CD14-positive monocyte (primary cell): Measurements from ENCODE around the gene LY6G5B. TPM values are rescaled to one million over a fixed set of nuclear protein-coding genes. Genes with fewer than 3 reads are reported as not detected.

ENCODE experiments used
- DNase-seq, 3 donors: peaks; one replicate each; pipeline ENCODE4 v3.0.0-alpha.2; 2011 to 2022
- H2AFZ ChIP-seq: 2 replicates; pipeline ENCODE4 v1.6.0; 2012; ENCODE audit warnings: mild to moderate bottlenecking, low read depth, low read length, inconsistent platforms; ENCODE audit not compliant: insufficient read depth, poor library complexity, severe bottlenecking
- H3K27ac ChIP-seq, 2 donors: 1 replicate in 1 of 2; 2 replicates in 1 of 2; pipeline ENCODE4 v1.5.1; 2012 to 2013; ENCODE audit warnings: low read length in 2 of 2, control low read depth in 1 of 2, inconsistent platforms in 1 of 2, low read depth in 1 of 2, mild to moderate bottlenecking in 1 of 2
- H3K27me3 ChIP-seq, 2 donors: one replicate each; pipeline versions ENCODE4 v1.6.0 to v1.6.1; 2011 to 2013; ENCODE audit warnings: low read length in 2 of 2; ENCODE audit not compliant: control insufficient read depth in 2 of 2, insufficient read depth in 2 of 2
- H3K36me3 ChIP-seq, 2 donors: replicated peaks in 1 of 2; 1 replicate in 1 of 2; 2 replicates in 1 of 2; pipeline versions ENCODE4 v1.5.1 to v1.6.1; 2012 to 2013; ENCODE audit warnings: low read length in 2 of 2, control low read depth in 1 of 2, inconsistent platforms in 1 of 2, mild to moderate bottlenecking in 1 of 2; ENCODE audit not compliant: insufficient read depth in 2 of 2, control insufficient read depth in 1 of 2
- H3K4me1 ChIP-seq, 2 donors: 1 replicate in 1 of 2; 2 replicates in 1 of 2; pipeline versions ENCODE4 v1.5.1 to v1.6.1; 2012 to 2013; ENCODE audit warnings: low read length in 2 of 2, control low read depth in 1 of 2, inconsistent platforms in 1 of 2, mild to moderate bottlenecking in 1 of 2, moderate library complexity in 1 of 2; ENCODE audit not compliant: insufficient read depth in 2 of 2, control insufficient read depth in 1 of 2
- H3K4me2 ChIP-seq: replicated peaks from 2 replicates; pipeline ENCODE3; 2012; ENCODE audit warnings: low read length, moderate library complexity, mild to moderate bottlenecking; ENCODE audit not compliant: poor library complexity, severe bottlenecking; ENCODE audit errors: extremely low read depth
- H3K4me3 ChIP-seq, 3 experiments: fragments of 200-600 bp in 1 of 3; sonication (generic) in 1 of 3; replicated peaks in 1 of 3; 1 replicate in 2 of 3; 2 replicates in 1 of 3; pipeline ENCODE4 v1.5.1; 2011 to 2013; ENCODE audit warnings: low read length in 3 of 3, mild to moderate bottlenecking in 3 of 3, control low read depth in 2 of 3, low read depth in 2 of 3, inconsistent platforms in 1 of 3, moderate library complexity in 1 of 3
- H3K79me2 ChIP-seq: 2 replicates; pipeline ENCODE4 v1.6.0; 2012; ENCODE audit warnings: mild to moderate bottlenecking, control low read depth, inconsistent platforms, low read length, moderate library complexity; ENCODE audit not compliant: insufficient read depth
- H3K9ac ChIP-seq: 2 replicates; pipeline ENCODE4 v1.6.0; 2017; ENCODE audit warnings: low read length, mild to moderate bottlenecking; ENCODE audit not compliant: insufficient read depth, poor library complexity, severe bottlenecking
- H3K9me3 ChIP-seq, 2 donors: replicated peaks in 1 of 2; 1 replicate in 1 of 2; 2 replicates in 1 of 2; pipeline versions ENCODE4 v1.5.1 to v1.6.1; 2012 to 2013; ENCODE audit warnings: low read length in 2 of 2, control low read depth in 1 of 2; ENCODE audit not compliant: control insufficient read depth in 1 of 2, insufficient read depth in 1 of 2
- H4K20me1 ChIP-seq: 2 replicates; pipeline ENCODE4 v1.6.0; 2012; ENCODE audit warnings: mild to moderate bottlenecking, low read length, control low read depth, moderate library complexity; ENCODE audit not compliant: insufficient read depth
- H3K27ac Mint-ChIP-seq, 7 donors: one replicate each; pipeline ENCODE4 v1.8.0; 2020; ENCODE audit warnings: mild to moderate bottlenecking in 7 of 7, mixed read lengths in 7 of 7, moderate library complexity in 6 of 7, inconsistent platforms in 2 of 7
- H3K27me3 Mint-ChIP-seq, 3 donors: one replicate each; pipeline ENCODE4 v1.8.0; 2021 to 2022; ENCODE audit warnings: low read depth in 3 of 3, mild to moderate bottlenecking in 3 of 3, mixed read lengths in 3 of 3, moderate library complexity in 3 of 3, inconsistent platforms in 1 of 3
- H3K36me3 Mint-ChIP-seq, 2 donors: one replicate each; pipeline ENCODE4 v1.8.0; 2020; ENCODE audit warnings: mixed read lengths in 2 of 2, inconsistent platforms in 1 of 2, mild to moderate bottlenecking in 1 of 2
- H3K4me1 Mint-ChIP-seq: one replicate; pipeline ENCODE4 v1.8.0; 2020; ENCODE audit warnings: mild to moderate bottlenecking, mixed read lengths
- H3K4me3 Mint-ChIP-seq, 2 donors: one replicate each; pipeline ENCODE4 v1.8.0; 2020; ENCODE audit warnings: mild to moderate bottlenecking in 2 of 2, mixed read lengths in 2 of 2, moderate library complexity in 1 of 2
- H3K9me3 Mint-ChIP-seq, 7 donors: one replicate each; pipeline ENCODE4 v1.8.0; 2020 to 2022; ENCODE audit warnings: mixed read lengths in 7 of 7, mild to moderate bottlenecking in 6 of 7, moderate library complexity in 6 of 7, inconsistent platforms in 2 of 7
- CTCF ChIP-seq: fragments of 200-600 bp; IDR thresholded peaks from one replicate; pipeline ENCODE4 v1.8.0; 2022; ENCODE audit warnings: antibody characterized with exemption, mild to moderate bottlenecking
- WGBS: methylation state at CpG from one replicate; pipeline ENCODE4 v1.1.5; 2013; ENCODE audit warnings: missing lambda C conversion rate; ENCODE audit not compliant: insufficient coverage; 5-methylcytosine and 5-hydroxymethylcytosine counted together
- intact Hi-C, 2 donors: fragments of 100-400 bp; cut with micrococcal nuclease; formaldehyde crosslinking; loops; one replicate each; pipeline versions ENCODE4 v1.15.0 to v1.15.1; 2023
- polyA plus RNA-seq, 3 donors: library from polyadenylated mRNA; depleted of rRNA in 1 of 3; unstranded in 2 of 3; stranded (reverse) in 1 of 3; fragments of 300-500 nt in 2 of 3; fragments of >200 nt in 1 of 3; fragmentation: Illumina TruSeq in 2 of 3; gene quantifications; 1 replicate in 2 of 3; 2 replicates in 1 of 3; pipeline ENCODE4 v1.2.3, GENCODE V29; 2012 to 2021

LY6G5B gene
- polyA plus RNA-seq, 3 donors: 0.17 to 55.1 TPM; not detected in 1

GRCh38 chr6:31661262-31662123 lies 8.3 kb upstream of the LY6G5B start:
- Histone ChIP-seq H3K9ac (peak overlapping the region; percentile 77), H3K9me3 (no peaks in the 10 kb centered on the region), H3K27me3 (no peaks in the 10 kb centered on the region), H3K4me2 (peak overlapping the region; percentile 87), H3K79me2 (peaks cover 79% of the 10 kb centered on the region), H3K4me1 (peaks cover 61 to 87% of the 10 kb centered on the region in 2 donors), H3K36me3 (peaks cover 15 to 42% of the 10 kb centered on the region in 2 donors), H4K20me1 (peaks cover 26% of the 10 kb centered on the region), H3K27ac (peak overlapping the region; percentile 52 to 80), H3K4me3 (peak overlapping the region in 1 of 3 experiments; percentile 89), H2AFZ (peak overlapping the region; percentile 78)
- peaks cover 34 to 58% of the 10 kb centered on the region in 2 donors for H3K36me3 Mint-ChIP-seq
- H3K27ac Mint-ChIP-seq: peak overlapping the region; percentile 86 to 95 (median 93)
- H3K9me3 Mint-ChIP-seq: peaks cover 0 to 2% (median 0%) of the 10 kb centered on the region in 7 donors
- intact Hi-C loops: loop anchor here in 1 of 2 donors (5.0 kb wide), 1 partner anchor 114 kb away; the partner anchor contains the start of genes ATP6V1G2 and NFKBIL1
- 74% methylated on average over 3 of the region's 12 CpGs for WGBS
- peak overlapping the region; percentile 93 to 97 for H3K4me3 Mint-ChIP-seq
- H3K27me3 Mint-ChIP-seq: peaks cover 0 to 1% (median 0%) of the 10 kb centered on the region in 3 donors
- DNase-seq: no peak
- H3K4me1 Mint-ChIP-seq: peaks cover 73% of the 10 kb centered on the region
- TF ChIP-seq CTCF: no peak

- no peak for TF ChIP-seq CTCF
- Mint-ChIP-seq H3K27ac (peak overlapping the region; percentile 50 to 95 (median 82)), H3K27me3 (peaks cover 0 to 1% (median 0%) of the 10 kb centered on the region in 3 donors), H3K4me3 (no peak overlapping the region), H3K4me1 (peaks cover 76% of the 10 kb centered on the region), H3K9me3 (peaks cover 0 to 2% (median 0%) of the 10 kb centered on the region in 7 donors), H3K36me3 (peaks cover 34 to 57% of the 10 kb centered on the region in 2 donors)
- H3K36me3 ChIP-seq: peaks cover 16 to 40% of the 10 kb centered on the region in 2 donors
- H3K9ac ChIP-seq: no peak overlapping the region
- intact Hi-C loops: loop anchor here in 1 of 2 donors (5.0 kb wide), 1 partner anchor 115 kb away; the partner anchor contains the start of genes ATP6V1G2 and NFKBIL1
- H3K9me3 ChIP-seq: no peaks in the 10 kb centered on the region
- H3K4me3 ChIP-seq: no peak overlapping the region
- WGBS: 80% methylated on average over 5 of the region's 12 CpGs
- peaks cover 26% of the 10 kb centered on the region for H4K20me1 ChIP-seq
- H2AFZ ChIP-seq: no peak overlapping the region
- H3K79me2 ChIP-seq: peaks cover 81% of the 10 kb centered on the region
- H3K4me2 ChIP-seq: no peak overlapping the region
- H3K27me3 ChIP-seq: no peaks in the 10 kb centered on the region
- H3K27ac ChIP-seq: peak overlapping the region; percentile 4 to 28
- peaks cover 66 to 93% of the 10 kb centered on the region in 2 donors for H3K4me1 ChIP-seq
- no peak for DNase-seq
Observed at GRCh38 chr6:31662124-31662723, 7.6 kb upstream of the LY6G5B start.
